CMK (cell line): ENCODE data around the gene ARHGEF11.

Experiments
- DNase-seq: peaks from one replicate; pipeline ENCODE4 v3.0.0-alpha.2; 2010; ENCODE audit warnings: low read depth

ARHGEF11 gene

DNA sequence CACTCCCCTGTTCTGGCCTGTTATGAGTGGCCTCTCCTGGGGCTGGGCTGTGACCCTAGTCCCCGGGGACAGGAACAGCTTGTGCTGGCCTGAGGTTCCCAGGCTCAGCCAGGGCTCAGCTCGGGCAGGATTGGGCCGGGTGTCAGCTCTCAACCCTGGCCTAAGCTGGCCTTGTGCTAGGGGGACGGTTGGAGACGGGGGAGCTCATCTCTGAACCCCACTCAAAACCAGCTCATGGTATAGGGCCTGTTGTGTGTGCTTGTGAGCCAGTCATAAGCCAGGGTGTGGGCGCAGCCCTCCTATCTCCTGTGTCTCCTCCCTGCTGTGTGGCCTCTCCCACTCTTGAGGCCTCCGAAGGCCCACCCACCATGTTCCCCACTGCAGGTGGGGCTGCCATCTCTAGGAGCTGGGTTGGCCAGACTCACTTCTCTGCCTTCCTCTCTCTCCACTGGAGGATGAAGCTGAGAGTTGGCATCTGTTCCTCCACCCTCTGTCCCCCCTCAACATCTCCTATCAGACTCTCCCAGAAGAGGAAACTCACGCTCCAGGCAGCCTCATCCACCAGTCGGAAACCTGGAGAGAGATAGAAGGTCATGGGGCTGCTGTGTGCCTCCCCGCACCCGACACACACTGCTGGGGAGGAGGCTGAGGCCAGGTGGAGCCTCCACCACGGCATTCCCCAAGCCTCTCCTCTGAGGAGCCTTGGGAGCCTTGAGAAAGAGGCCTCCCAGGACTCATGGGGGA is 150.7 kb downstream of the ARHGEF11 start:
- peak; percentile 97 for DNase-seq

DNA sequence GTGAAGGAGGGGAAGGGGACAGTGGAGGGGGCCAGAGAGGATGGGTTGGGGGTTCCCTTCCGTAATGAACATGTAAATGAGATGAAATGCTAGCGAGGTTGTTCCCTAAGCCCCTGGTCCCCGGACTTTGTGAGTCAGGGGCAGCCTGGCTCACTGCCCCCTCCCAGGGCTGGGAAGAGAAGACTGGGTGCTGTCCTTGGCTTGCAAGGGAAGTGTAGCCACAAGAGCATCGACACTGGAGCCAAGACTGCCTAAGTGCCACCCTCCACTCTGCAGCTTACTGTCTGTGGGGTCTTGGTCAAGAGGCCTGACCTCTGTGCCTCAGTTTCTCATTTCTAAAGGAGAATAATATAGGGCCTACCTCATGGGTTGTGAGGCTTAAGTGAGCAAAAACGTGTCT is 151.5 kb downstream of the ARHGEF11 start:
- no peak for DNase-seq

DNA sequence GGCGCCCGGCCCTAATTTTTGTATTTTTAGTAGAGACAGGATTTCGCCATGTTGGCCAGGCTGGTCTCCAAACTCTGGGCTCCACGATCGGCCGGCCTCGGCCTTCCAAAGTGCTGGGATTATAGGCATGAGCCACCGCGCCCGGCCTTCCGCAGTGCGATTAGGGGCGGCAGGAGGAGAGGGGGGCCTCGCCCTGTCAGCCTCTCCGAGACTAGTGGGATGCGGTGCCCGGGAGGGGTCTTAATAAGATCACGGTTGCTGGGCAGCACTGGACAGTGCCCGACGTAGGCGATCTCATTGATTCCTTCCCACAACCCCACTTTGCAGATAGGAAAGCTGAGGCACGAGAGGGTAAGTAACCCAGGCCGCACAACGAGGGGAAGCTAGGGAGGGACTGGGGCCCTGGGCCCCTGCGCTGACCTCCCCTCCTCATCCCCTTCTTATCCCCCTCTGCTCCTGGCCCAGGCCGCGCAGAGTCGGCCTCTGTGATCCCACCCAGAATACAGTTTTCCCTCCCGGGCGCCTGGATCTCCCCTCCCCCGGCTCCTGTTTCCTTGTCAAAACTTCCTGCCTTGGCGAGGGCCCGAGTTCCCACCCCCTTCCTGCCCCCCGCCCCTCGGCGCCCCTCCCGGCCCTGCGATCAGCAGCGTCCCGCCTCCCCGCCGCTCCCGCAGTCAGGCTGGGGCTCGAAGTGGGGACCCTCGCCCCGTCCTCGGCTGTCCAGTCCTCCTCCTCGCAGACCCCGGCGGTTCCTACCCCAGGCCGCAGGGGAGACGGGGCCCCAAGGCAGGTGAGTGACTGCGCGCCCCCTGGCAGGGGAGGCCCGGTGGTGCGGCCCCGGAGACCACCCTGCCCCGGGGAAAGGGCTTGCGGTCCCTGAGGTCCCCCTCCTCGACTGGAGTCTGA is 152.2 kb downstream of the ARHGEF11 start, which contains the start of gene PEAR1:
Gene PEAR1, plus strand, starts transcription at position 671 of the 906 bp plus-strand sequence. CDS start 10,209 bp downstream, outside the sequence.
- no peak for DNase-seq

DNA sequence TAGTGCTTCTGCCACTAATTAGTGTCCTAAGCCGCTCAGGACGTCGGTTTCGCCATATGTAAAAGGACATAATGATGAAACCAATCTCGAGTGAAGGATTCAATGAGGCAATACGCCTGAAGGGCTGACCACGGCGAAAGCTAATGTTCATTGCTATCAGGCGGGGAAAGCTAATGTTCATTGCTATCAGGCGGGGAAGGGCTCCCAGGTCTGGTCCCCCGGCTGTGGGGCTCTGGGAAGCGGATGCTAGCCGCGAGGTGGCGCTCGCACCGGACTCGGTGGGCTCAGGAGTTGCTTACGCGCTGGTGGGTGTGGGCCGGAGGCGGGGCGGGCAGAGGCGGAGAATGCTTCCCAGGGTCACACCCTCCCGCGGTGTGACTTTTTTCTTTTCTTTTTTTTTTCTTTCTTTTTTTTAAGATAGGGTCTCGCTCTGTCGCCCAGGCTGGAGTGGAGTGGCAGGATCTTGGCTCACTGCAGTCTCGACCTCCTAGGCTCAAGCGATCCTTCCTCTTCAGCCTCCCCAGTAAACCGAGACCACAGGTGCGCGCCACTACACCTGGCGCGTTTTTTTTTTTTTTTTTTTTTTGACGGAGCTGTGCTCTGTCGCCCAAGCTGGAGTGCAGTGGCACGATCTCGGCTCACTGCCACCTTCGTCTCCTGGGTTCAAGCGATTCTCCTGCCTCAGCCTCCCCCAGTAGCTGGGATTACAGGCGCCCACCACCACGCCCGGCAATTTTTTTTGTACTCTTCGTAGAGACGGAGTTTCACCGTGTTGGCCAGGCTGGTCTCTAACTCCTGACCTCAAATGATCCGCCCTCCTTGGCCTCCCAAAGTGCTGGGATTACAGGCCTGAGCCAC is 153.1 kb downstream of the ARHGEF11 start:
- DNase-seq: peak; percentile 86

DNA sequence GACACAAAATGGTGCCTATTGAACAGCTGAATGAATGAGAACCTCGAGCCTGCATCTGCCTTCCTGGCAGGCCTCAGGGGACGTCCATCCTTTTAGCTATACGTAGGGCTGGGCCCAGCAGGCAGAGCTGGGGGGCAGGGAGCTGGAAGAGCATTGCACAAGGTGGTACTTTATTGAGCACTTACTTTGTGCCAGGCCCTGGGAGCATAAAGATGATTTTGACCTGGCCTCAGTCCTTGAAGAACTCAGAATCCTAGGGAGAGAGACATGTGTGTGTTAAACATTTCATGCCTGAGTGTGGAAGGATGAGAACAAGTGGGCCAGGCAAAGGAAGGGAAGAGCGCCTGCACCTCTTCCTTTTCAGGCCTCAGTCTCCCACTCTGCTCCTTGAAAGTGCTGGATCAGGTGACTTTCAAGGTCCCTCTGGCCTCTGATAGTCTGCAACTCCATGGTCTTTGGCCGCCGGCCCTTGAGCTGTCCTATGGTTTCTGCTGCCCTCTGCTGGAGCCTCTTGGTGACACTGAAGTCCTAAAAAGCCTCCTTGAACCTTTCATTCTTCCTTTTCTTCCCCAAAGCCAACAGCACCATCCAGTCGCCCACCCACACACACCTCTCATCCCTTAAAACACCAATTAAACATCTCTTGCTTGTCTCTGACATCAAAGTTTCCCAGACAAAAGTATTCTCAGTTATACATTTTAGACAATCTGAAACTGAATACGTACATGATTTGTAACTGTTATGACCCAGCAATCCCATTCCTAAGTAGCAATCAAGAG is 155.6 kb downstream of the ARHGEF11 start:
- DNase-seq: no peak

DNA sequence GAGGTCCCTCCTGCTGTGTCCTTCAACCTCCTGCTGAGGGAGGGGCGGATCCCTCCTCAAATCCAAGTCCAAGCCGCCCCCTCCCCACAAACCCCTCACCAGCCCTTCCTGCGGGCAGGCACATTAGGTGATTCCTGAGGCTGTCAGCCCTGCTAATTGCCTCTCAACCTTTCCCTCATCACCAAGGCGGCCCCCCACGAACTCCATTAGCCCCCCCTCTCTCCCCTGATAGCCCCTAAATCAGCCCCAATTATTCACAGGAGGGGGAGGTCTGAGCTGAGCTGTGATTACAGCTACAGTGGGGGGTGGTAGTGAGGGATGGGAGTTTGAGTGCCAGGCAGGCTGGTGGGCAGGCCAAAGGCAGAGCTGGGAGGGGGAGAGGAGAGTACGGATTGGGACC is 157.8 kb downstream of the ARHGEF11 start:
- no peak for DNase-seq

DNA sequence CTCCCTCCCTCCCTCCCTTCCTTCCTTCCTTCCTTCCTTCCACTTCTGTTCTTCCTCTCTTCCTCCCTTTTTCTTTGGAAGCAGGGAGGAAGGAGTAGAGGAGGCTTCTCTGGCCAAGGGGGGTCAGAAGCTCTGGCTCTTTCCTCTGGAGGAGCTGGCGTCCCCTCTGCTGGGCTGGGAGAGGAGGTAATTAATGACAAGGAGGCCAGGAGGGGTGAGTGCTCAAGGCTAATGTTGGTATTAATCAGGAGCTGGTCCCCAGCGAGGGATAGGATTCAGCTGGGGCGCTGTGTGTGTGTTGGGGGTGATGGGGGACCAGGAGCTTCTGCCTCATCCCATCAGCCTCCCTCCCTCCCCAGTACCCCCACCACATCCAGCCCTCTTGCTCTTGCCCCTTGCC is 158.2 kb downstream of the ARHGEF11 start:
- no peak for DNase-seq

DNA sequence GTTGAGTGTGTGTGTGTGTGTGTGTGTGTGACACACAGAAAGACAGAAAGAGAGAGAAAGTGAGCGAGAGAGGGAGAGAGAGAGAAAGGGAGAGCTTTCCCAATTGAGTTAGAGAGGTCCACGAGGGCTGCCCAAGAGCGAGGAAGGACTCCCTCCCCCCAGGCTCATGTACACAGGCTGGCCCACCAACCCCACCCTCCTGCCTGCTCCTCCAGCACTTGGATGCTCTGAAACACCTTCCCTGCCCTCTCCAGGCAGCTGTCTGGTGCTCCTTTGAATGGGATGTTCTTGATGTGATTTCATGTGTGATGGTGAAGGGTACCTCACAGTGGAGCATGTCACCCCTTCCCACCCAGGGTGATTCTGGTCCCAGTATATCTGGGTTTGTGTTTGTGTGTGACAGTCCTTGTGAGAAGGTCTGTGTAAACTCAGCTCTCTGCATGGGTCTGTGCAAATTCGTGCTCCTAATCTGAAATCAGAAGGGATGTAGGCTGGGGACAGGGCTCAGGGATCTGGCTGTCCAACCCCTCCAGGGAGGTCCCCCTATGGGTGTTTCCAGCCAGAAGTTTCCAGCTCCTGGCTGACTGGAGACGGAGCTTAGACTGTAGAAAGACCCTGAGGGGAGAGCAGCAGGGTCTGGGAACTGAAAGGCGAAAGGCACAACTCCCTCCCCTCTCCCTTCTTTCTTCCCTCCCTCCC is 158.8 kb downstream of the ARHGEF11 start:
- DNase-seq: no peak

DNA sequence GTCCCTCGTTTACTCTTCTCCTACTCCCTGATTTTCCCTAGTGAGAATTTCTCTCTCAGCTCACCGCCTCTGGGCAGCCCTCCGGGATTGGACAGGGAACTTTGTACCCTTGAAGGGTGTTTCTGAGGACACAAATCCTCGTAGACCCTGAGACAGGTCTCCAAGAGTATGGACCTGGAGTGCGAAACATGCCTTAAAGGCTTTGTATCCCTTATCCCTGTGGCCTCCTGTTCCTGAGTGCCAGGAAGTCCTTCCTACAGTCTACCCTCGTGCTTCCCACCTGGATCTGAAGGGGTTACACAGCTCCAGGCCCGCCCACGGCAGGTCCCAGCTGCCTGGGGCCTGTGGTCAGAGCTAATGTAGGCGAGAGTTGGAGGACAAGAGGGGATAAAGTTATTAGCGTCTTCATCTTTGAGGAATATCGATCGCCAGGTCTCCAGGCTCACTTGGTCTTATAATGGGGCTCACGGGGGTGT is 159.6 kb downstream of the ARHGEF11 start:
- DNase-seq: no peak

DNA sequence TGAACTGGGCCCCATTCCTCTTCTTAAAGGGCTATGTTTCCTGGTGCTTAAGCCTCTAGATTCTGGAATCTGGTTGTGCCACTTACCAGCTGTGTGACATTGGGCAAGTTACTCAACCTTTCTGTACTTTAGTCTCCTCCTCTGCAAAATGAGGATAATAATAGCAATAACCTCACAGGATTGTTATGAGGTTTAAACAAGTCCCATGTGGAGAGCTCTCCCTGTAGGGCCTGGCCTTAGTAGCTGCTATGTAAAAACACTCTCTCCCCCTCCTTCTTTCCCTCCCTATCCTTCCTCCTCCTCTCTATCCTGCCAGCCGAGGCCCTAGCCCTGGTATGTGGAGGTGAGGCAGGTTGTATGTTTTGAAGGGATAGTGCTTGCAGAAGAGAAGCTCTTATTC is 160.2 kb downstream of the ARHGEF11 start:
- DNase-seq: no peak
